Activated T-helper 1 cell treated with Interleukin-2 at 50 U/mL for 16 hours (primary cell): ENCODE measurements around the gene CCDC82.

Experiments
- DNase-seq: peaks from one replicate; pipeline ENCODE4 v3.0.0-alpha.2; 2020; ENCODE audit warnings: low read depth

Gene CCDC82

GRCh38 chr11:96306933-96307775 lies 82.6 kb downstream of the CCDC82 start:
- no peak for DNase-seq

DNA sequence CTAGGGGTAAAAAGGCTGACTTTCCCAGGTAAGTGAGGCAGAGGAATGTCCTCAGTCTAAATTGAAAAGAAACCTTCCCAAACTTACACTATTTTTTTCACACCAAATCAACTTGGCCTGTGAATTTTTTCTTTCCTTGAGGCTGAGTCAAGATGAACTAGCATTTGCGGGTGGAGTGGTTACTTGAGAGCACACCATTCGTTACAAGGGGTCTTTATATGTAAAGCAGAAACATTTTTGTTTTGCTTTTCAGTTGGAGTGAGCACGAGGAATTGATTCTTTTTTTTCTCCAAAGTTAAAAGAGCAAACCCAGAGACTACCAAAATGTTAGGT lies 83.1 kb downstream of the CCDC82 start:
- DNase-seq: no peak

DNA sequence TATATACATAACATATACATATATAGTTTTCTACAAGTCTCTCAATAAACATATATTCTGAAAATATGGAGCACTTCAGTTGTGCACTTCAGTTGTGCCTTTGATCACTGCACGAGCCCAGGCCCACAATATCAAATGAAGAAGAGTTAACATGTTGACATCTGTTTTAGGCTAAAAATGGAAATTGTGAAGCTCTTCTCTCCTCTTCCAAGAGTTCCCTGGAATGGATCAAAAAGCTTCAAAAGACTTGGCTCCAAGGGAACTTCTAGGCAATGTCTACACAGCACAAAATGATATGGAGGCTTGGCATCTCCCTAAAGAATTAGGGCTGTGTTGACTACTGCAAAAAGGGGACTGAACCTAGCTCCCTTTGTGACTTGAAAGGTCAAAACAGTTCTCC lies 83.6 kb downstream of the CCDC82 start:
- no peak for DNase-seq

GRCh38 chr11:96303980-96304379 lies 85.7 kb downstream of the CCDC82 start:
- DNase-seq: no peak

DNA sequence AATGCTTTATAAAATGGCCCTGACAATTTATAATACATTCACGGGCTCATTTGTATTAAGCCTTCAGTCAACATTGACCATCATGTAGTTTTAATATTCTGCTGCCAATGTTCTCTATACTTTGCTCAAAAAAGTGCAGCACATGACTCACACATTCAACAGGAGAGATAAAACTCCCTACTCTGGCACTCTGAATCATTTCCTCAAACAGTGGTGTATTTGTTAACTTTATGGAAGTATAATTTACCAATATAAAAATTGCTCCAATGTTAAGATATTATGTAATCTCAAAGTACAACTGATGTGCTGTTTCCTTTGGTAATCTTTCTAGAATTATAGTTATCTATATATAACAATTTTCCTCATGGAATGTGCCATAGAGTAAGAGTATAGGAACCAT lies 86.6 kb downstream of the CCDC82 start:
- no peak for DNase-seq
